Ovary (tissue), 3 donors: Measurements from ENCODE around the gene PAFAH2.

Source experiments
- EP300 ChIP-seq: sonication (generic); formaldehyde crosslinking; IDR thresholded peaks from one replicate; pipeline ENCODE4 v1.6.1; 2017; ENCODE audit warnings: antibody characterized with exemption
- POLR2A ChIP-seq: fragments of 450-650 bp; IDR thresholded peaks from one replicate; pipeline ENCODE4 v1.6.1; 2017; ENCODE audit warnings: antibody characterized with exemption, mild to moderate bottlenecking, moderate library complexity
- TF ChIP-seq, protein P1 (sequence below), 3 donors: fragments of 450-650 bp in 2 of 3; fragments of 200-600 bp in 1 of 3; IDR thresholded peaks; one replicate each; pipeline versions ENCODE4 v1.5.1 to v1.8.0; 2016 to 2022; ENCODE audit warnings: antibody characterized with exemption in 3 of 3, mild to moderate bottlenecking in 1 of 3
- donor health status: DM: no; HTN: no; CAD: no.

DNA sequence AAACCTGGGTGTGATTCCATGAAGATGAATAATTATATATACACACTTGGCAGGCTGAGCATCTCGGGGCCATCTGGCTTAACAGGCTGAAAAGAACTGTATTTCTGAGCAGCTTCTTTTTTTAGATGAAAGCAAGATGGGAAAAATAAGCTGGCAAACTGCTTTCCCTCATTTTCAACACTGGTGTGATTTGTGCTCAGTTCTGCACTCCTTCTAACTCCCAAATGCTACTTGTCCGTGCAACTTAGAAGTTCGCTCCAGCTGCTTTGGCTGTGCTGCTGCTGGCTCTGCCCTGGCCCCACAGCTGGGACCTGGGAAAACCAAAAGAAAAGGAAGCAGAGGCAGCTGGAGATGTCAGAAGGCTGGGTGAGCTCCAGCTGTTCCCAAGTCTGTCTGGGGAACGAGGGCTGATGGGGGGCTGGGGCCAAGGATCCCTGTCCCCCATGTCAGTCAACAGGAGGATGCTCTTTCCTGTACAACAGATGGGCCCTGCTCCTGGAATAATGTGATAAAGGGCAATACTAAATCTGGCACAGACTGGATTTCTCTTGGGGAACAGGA is 44.9 kb downstream of the PAFAH2 start:
- TF ChIP-seq, protein P1, sequence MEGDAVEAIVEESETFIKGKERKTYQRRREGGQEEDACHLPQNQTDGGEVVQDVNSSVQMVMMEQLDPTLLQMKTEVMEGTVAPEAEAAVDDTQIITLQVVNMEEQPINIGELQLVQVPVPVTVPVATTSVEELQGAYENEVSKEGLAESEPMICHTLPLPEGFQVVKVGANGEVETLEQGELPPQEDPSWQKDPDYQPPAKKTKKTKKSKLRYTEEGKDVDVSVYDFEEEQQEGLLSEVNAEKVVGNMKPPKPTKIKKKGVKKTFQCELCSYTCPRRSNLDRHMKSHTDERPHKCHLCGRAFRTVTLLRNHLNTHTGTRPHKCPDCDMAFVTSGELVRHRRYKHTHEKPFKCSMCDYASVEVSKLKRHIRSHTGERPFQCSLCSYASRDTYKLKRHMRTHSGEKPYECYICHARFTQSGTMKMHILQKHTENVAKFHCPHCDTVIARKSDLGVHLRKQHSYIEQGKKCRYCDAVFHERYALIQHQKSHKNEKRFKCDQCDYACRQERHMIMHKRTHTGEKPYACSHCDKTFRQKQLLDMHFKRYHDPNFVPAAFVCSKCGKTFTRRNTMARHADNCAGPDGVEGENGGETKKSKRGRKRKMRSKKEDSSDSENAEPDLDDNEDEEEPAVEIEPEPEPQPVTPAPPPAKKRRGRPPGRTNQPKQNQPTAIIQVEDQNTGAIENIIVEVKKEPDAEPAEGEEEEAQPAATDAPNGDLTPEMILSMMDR (IDR thresholded peaks at IDR 0.05): no peak
- no peak for TF ChIP-seq POLR2A
- no peak for TF ChIP-seq EP300
